GM18858 (cell line): Measurements from ENCODE around the gene KDM4B.
A peak's percentile ranks its signal among the peaks of the same experiment; 100 is the strongest.
"Not testable (repeated sequence)": the region's sequence is repeated elsewhere in the genome, so short reads cannot be mapped to it uniquely, and the experiment has no call there.

ENCODE experiments used
- ATAC-seq: cut with Tn5 transposase; IDR thresholded peaks from one replicate; pipeline ENCODE4 v1.9.1; 2021; ENCODE audit not compliant: unreplicated experiment

Gene KDM4B

GRCh38 chr19:4968462-4969291 lies at the start of gene KDM4B:
TSS of gene KDM4B (plus strand) at chr19:4969113. CDS start at chr19:5032891, 63,778 bp downstream.
- peak; percentile 86 for ATAC-seq

- ATAC-seq = no peak
Observed at GRCh38 chr19:4922530-4923275, 46.2 kb upstream of the KDM4B start.

- no peak for ATAC-seq
Observed at GRCh38 chr19:4923276-4923747, 45.6 kb upstream of the KDM4B start.

- ATAC-seq = no peak
Observed at GRCh38 chr19:4929186-4929585, 39.7 kb upstream of the KDM4B start.

GRCh38 chr19:4930664-4931063 lies 38.2 kb upstream of the KDM4B start:
- ATAC-seq = no peak

GRCh38 chr19:4932711-4933110 lies 36.2 kb upstream of the KDM4B start:
- ATAC-seq = no peak

- no peak for ATAC-seq
Observed at GRCh38 chr19:4933528-4933927, 35.4 kb upstream of the KDM4B start.

GRCh38 chr19:4935444-4935843 lies 33.5 kb upstream of the KDM4B start:
- no peak for ATAC-seq

GRCh38 chr19:4937060-4937459 lies 31.9 kb upstream of the KDM4B start:
- ATAC-seq = no peak

GRCh38 chr19:4938461-4938860 lies 30.5 kb upstream of the KDM4B start:
- not testable (repeated sequence) for ATAC-seq

GRCh38 chr19:4939466-4939865 lies 29.4 kb upstream of the KDM4B start:
- no peak for ATAC-seq

- not testable (repeated sequence) for ATAC-seq
Observed at GRCh38 chr19:4941638-4942169, 27.2 kb upstream of the KDM4B start.

- not testable (repeated sequence) for ATAC-seq
Observed at GRCh38 chr19:4950650-4951049, 18.3 kb upstream of the KDM4B start.

GRCh38 chr19:4951656-4952055 lies 17.3 kb upstream of the KDM4B start:
- no peak for ATAC-seq

GRCh38 chr19:4952945-4953344 lies 16.0 kb upstream of the KDM4B start:
- ATAC-seq = no peak

- ATAC-seq = not testable (repeated sequence)
Observed at GRCh38 chr19:4954320-4955149, 14.4 kb upstream of the KDM4B start.

GRCh38 chr19:4955274-4955673 lies 13.6 kb upstream of the KDM4B start:
- no peak for ATAC-seq

- no peak for ATAC-seq
Observed at GRCh38 chr19:4957981-4958380, 10.9 kb upstream of the KDM4B start.

- no peak for ATAC-seq
Observed at GRCh38 chr19:4962085-4962619, 6.8 kb upstream of the KDM4B start.

GRCh38 chr19:4965061-4965460 lies 3.9 kb upstream of the KDM4B start:
- no peak for ATAC-seq

GRCh38 chr19:4966591-4966990 lies 2.3 kb upstream of the KDM4B start:
- no peak for ATAC-seq
